Measurements from ENCODE around the gene SORCS2.

DNA sequence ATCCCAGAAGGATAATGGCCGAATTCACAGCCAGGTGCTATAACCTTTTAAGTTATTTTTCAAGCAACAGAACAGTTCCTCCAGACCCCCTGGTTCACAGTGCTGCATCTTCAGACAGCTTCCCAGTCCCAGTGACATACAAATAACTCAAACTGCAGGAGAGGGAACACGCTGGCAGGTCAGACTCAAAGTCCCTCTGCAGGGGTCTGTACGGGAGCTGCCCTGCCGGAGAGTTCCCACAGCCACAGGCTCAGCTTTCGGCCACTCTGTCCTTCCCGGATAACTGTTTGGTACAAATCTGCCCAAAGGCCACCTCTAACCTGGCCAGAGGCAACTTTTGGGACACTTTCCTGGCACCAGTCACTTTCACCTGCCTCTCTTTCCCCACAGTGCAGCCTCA is 517.1 kb downstream of the SORCS2 start:
- TF ChIP-seq, protein P1, sequence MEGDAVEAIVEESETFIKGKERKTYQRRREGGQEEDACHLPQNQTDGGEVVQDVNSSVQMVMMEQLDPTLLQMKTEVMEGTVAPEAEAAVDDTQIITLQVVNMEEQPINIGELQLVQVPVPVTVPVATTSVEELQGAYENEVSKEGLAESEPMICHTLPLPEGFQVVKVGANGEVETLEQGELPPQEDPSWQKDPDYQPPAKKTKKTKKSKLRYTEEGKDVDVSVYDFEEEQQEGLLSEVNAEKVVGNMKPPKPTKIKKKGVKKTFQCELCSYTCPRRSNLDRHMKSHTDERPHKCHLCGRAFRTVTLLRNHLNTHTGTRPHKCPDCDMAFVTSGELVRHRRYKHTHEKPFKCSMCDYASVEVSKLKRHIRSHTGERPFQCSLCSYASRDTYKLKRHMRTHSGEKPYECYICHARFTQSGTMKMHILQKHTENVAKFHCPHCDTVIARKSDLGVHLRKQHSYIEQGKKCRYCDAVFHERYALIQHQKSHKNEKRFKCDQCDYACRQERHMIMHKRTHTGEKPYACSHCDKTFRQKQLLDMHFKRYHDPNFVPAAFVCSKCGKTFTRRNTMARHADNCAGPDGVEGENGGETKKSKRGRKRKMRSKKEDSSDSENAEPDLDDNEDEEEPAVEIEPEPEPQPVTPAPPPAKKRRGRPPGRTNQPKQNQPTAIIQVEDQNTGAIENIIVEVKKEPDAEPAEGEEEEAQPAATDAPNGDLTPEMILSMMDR (IDR thresholded peaks at IDR 0.05), result no peak
- no peak for TF ChIP-seq EP300 (IDR thresholded peaks at IDR 0.05)
- no peak for TF ChIP-seq POLR2A (IDR thresholded peaks at IDR 0.05)
